H1 (cell line): ENCODE results near the gene E2F8.

Experiments
- ATF2 ChIP-seq: IDR thresholded peaks from 2 replicates; pipeline ENCODE4 v1.6.1; 2012; ENCODE audit warnings: low read length, inconsistent platforms
- CTCF ChIP-seq, 3 experiments: IDR thresholded peaks; 1 replicate in 2 of 3; 2 replicates in 1 of 3; pipeline versions ENCODE4 v1.5.1 to v1.6.1; 2011; ENCODE audit warnings: low read length in 3 of 3, mild to moderate bottlenecking in 3 of 3, inconsistent platforms in 2 of 3, low read depth in 1 of 3, moderate library complexity in 1 of 3; ENCODE audit not compliant: insufficient read depth in 1 of 3; ENCODE audit errors: control extremely low read depth in 1 of 3

- no peak for TF ChIP-seq CTCF (IDR thresholded peaks at IDR 0.05; ENCODE audit: control extremely low read depth in 1 of 3, insufficient read depth in 1 of 3, low read depth in 1 of 3, low read length in 3 of 3)
- TF ChIP-seq ATF2 = no peak
Observed at GRCh38 chr11:19242179-19242932, 1.6 kb upstream of the E2F8 start.
